ENCODE measurements around the gene IGSF21.

Gene IGSF21

GRCh38 chr1:18322368-18323032 lies 214.9 kb downstream of the IGSF21 start:
- Histone ChIP-seq H3K36me3 (replicated peaks; ENCODE audit: insufficient read depth, low read length) (no peaks in the 10 kb centered on the region), H2AFZ (ENCODE audit: low read length) (no peak overlapping the region), H3K27me3 (replicated peaks; ENCODE audit: insufficient read depth, low read length) (peaks cover 96% of the 10 kb centered on the region), H3K4me2 (ENCODE audit: low read depth, low read length) (no peak overlapping the region), H3K9me2 (replicated peaks; ENCODE audit: insufficient read depth, low read length) (no peaks in the 10 kb centered on the region), H3K9me3 (replicated peaks; ENCODE audit: insufficient read depth, low read length) (no peaks in the 10 kb centered on the region), H3F3A (ENCODE audit: insufficient read depth, low read length) (no peaks in the 10 kb centered on the region), H3K27ac (ENCODE audit: low read length) (no peak overlapping the region), H3K79me2 (ENCODE audit: low read length) (no peaks in the 10 kb centered on the region), H3K9ac (ENCODE audit: low read length) (no peak overlapping the region), H3K4me1 (ENCODE audit: low read length) (no peaks in the 10 kb centered on the region), H3K4me3 (ENCODE audit: low read length) (no peak overlapping the region), H4K20me1 (ENCODE audit: insufficient read depth, low read length) (no peaks in the 10 kb centered on the region)
- DNase-seq: no peak
- TF ChIP-seq EZH2 (optimal IDR thresholded peaks at IDR 0.05; ENCODE audit: low read depth, low read length): no peak
- TF ChIP-seq EZH2phosphoT487 (IDR thresholded peaks at IDR 0.05; ENCODE audit: low read length): no peak
- peak; percentile 9; the same call in 1 of the 2 replicates for TF ChIP-seq CTCF (IDR thresholded peaks at IDR 0.05; ENCODE audit: low read length)

- no peak overlapping the region for H2AFZ ChIP-seq (ENCODE audit: low read length)
- H4K20me1 ChIP-seq (ENCODE audit: insufficient read depth, low read length): no peaks in the 10 kb centered on the region
- peaks cover 96% of the 10 kb centered on the region for H3K27me3 ChIP-seq (replicated peaks; ENCODE audit: insufficient read depth, low read length)
- H3F3A ChIP-seq (ENCODE audit: insufficient read depth, low read length): no peaks in the 10 kb centered on the region
- no peaks in the 10 kb centered on the region for H3K36me3 ChIP-seq (replicated peaks; ENCODE audit: insufficient read depth, low read length)
- H3K4me2 ChIP-seq (ENCODE audit: low read depth, low read length): no peak overlapping the region
- H3K4me1 ChIP-seq (ENCODE audit: low read length): no peaks in the 10 kb centered on the region
- DNase-seq: no peak
- H3K9me2 ChIP-seq (replicated peaks; ENCODE audit: insufficient read depth, low read length): no peaks in the 10 kb centered on the region
- TF ChIP-seq EZH2 (optimal IDR thresholded peaks at IDR 0.05; ENCODE audit: low read depth, low read length) (no peak), CTCF (IDR thresholded peaks at IDR 0.05; ENCODE audit: low read length) (no peak), EZH2phosphoT487 (IDR thresholded peaks at IDR 0.05; ENCODE audit: low read length) (no peak)
- H3K4me3 ChIP-seq (ENCODE audit: low read length): no peak overlapping the region
- H3K79me2 ChIP-seq (ENCODE audit: low read length): no peaks in the 10 kb centered on the region
- no peak overlapping the region for H3K9ac ChIP-seq (ENCODE audit: low read length)
- H3K9me3 ChIP-seq (replicated peaks; ENCODE audit: insufficient read depth, low read length): no peaks in the 10 kb centered on the region
- H3K27ac ChIP-seq (ENCODE audit: low read length): no peak overlapping the region
These were observed 215.7 kb downstream of the IGSF21 start for GRCh38 chr1:18323259-18323658.

- peaks cover 97% of the 10 kb centered on the region for H3K27me3 ChIP-seq (replicated peaks; ENCODE audit: insufficient read depth, low read length)
These were observed 216.6 kb downstream of the IGSF21 start for GRCh38 chr1:18324246-18324645.

More at GRCh38 chr1:18324246-18324645, 216.6 kb downstream of the IGSF21 start:
- Histone ChIP-seq H3K4me3 (ENCODE audit: low read length) (no peak overlapping the region), H3K4me1 (ENCODE audit: low read length) (no peaks in the 10 kb centered on the region), H3K9me3 (replicated peaks; ENCODE audit: insufficient read depth, low read length) (no peaks in the 10 kb centered on the region), H3K9me2 (replicated peaks; ENCODE audit: insufficient read depth, low read length) (no peaks in the 10 kb centered on the region), H3K27ac (ENCODE audit: low read length) (no peak overlapping the region), H4K20me1 (ENCODE audit: insufficient read depth, low read length) (no peaks in the 10 kb centered on the region), H3K36me3 (replicated peaks; ENCODE audit: insufficient read depth, low read length) (no peaks in the 10 kb centered on the region), H3K9ac (ENCODE audit: low read length) (no peak overlapping the region), H3K4me2 (ENCODE audit: low read depth, low read length) (no peak overlapping the region), H3K79me2 (ENCODE audit: low read length) (no peaks in the 10 kb centered on the region), H2AFZ (ENCODE audit: low read length) (no peak overlapping the region), H3F3A (ENCODE audit: insufficient read depth, low read length) (no peaks in the 10 kb centered on the region)
- no peak for DNase-seq
- TF ChIP-seq EZH2 (optimal IDR thresholded peaks at IDR 0.05; ENCODE audit: low read depth, low read length) (no peak), CTCF (IDR thresholded peaks at IDR 0.05; ENCODE audit: low read length) (peak; percentile 49)
